ENCODE results near the gene TERF2IP. TPM values are rescaled to one million over a fixed set of nuclear protein-coding genes. Genes with fewer than 3 reads are reported as not detected.

Gene TERF2IP
- total and polyA plus RNA-seq, 2 of the 13 experiments (the other 11 are each of a cell fraction or from before 2014, with no cell fraction given), result 26.4 to 50.2 TPM

DNA sequence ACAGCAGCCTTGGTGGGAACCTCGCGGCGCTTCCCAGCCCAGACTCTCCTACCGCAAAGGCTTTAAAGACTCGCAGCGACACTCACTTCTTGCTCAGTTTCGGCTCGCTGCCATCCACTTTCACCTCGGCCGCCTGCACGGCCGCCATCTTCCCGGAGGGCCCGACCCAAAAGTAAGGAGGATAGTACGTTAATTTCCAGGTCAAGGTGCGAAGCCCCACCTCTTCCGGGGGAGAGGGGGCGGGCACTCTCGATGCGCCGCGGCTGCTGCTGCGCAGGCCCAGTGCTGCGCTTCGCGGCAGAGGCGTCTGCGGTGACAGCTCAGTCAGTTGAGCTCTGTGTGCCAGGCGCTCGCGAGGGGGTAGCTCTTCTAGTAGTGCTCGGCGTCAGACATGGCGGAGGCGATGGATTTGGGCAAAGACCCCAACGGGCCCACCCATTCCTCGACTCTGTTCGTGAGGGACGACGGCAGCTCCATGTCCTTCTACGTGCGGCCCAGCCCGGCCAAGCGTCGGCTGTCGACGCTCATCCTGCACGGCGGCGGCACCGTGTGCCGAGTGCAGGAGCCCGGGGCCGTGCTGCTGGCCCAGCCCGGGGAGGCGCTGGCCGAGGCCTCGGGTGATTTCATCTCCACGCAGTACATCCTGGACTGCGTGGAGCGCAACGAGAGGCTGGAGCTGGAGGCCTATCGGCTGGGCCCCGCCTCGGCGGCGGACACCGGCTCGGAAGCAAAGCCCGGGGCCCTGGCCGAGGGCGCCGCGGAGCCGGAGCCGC lies at the start of gene TERF2IP, which contains the start of gene KARS1 (continued):
- TF ChIP-seq, protein P1, sequence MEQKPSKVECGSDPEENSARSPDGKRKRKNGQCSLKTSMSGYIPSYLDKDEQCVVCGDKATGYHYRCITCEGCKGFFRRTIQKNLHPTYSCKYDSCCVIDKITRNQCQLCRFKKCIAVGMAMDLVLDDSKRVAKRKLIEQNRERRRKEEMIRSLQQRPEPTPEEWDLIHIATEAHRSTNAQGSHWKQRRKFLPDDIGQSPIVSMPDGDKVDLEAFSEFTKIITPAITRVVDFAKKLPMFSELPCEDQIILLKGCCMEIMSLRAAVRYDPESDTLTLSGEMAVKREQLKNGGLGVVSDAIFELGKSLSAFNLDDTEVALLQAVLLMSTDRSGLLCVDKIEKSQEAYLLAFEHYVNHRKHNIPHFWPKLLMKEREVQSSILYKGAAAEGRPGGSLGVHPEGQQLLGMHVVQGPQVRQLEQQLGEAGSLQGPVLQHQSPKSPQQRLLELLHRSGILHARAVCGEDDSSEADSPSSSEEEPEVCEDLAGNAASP (CRISPR knock-in tag; IDR thresholded peaks at IDR 0.05; ENCODE audit: borderline replicate concordance), result peak; percentile 45; the same call in 1 of the 2 replicates
- peak; percentile 76; the same call in 1 of the 2 replicates for TF ChIP-seq POLR2AphosphoS2 (IDR thresholded peaks at IDR 0.05; ENCODE audit: low read depth, low read length)
- no peak for TF ChIP-seq ATF1 (CRISPR knock-in tag; IDR thresholded peaks at IDR 0.05)
- TF ChIP-seq, protein P2, sequence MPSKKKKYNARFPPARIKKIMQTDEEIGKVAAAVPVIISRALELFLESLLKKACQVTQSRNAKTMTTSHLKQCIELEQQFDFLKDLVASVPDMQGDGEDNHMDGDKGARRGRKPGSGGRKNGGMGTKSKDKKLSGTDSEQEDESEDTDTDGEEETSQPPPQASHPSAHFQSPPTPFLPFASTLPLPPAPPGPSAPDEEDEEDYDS (CRISPR knock-in tag; IDR thresholded peaks at IDR 0.05), result peak; percentile 91
- peak; percentile 80; the same call in 1 of the 2 replicates for TF ChIP-seq ZSCAN12 (CRISPR knock-in tag; IDR thresholded peaks at IDR 0.05)
- peak; percentile 89 for TF ChIP-seq KDM2A (CRISPR knock-in tag; IDR thresholded peaks at IDR 0.05; ENCODE audit: borderline replicate concordance, low read depth)
- peak; percentile 75 for TF ChIP-seq HCFC1 (IDR thresholded peaks at IDR 0.05; ENCODE audit: low read depth, low read length)
- TF ChIP-seq EHMT2 (IDR thresholded peaks at IDR 0.05; ENCODE audit: borderline replicate concordance, low read depth, low read length), result no peak
- 0 out of 4 replicates have a peak, but pooled peaks of 1 of the 2 experiments have one; percentile 6 for TF ChIP-seq NR2F1 (CRISPR knock-in tag; IDR thresholded peaks at IDR 0.05)
- TF ChIP-seq, protein P3, sequence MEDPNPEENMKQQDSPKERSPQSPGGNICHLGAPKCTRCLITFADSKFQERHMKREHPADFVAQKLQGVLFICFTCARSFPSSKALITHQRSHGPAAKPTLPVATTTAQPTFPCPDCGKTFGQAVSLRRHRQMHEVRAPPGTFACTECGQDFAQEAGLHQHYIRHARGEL (CRISPR knock-in tag; IDR thresholded peaks at IDR 0.05), result no peak; the same call in 1 of the 2 replicates
- TF ChIP-seq SOX5 (CRISPR knock-in tag; IDR thresholded peaks at IDR 0.05; ENCODE audit: borderline replicate concordance), result peak; percentile 57; the same call in 1 of the 2 replicates
- TF ChIP-seq ZNF619 (CRISPR knock-in tag; IDR thresholded peaks at IDR 0.05), result peak; percentile 68
- TF ChIP-seq HMG20A (CRISPR knock-in tag; IDR thresholded peaks at IDR 0.05; ENCODE audit: borderline replicate concordance), result no peak
- TF ChIP-seq ZNF790 (CRISPR knock-in tag; IDR thresholded peaks at IDR 0.05; ENCODE audit: borderline replicate concordance), result peak; percentile 87; the same call in 1 of the 2 replicates
- TF ChIP-seq CREM (IDR thresholded peaks at IDR 0.05), result peak; percentile 74
- no peak for TF ChIP-seq CREM (CRISPR knock-in tag; IDR thresholded peaks at IDR 0.05)
- no peak for TF ChIP-seq ZNF383 (CRISPR knock-in tag; IDR thresholded peaks at IDR 0.05; ENCODE audit: borderline replicate concordance)
- 0 out of 2 replicates have a peak, but pooled peaks have one; percentile 87 for TF ChIP-seq ZNF234 (CRISPR knock-in tag; conservative IDR thresholded peaks at IDR 0.05)
- TF ChIP-seq ZFP1 (CRISPR knock-in tag; IDR thresholded peaks at IDR 0.05), result no peak
- TF ChIP-seq ZNF652 (CRISPR knock-in tag; IDR thresholded peaks at IDR 0.05; ENCODE audit: borderline replicate concordance, low read depth), result peak; percentile 60
- TF ChIP-seq MEIS2 (CRISPR knock-in tag; IDR thresholded peaks at IDR 0.05), result peak; percentile 86
- TF ChIP-seq NR0B2 (CRISPR knock-in tag; IDR thresholded peaks at IDR 0.05), result peak; percentile 93
- TF ChIP-seq, protein P4, sequence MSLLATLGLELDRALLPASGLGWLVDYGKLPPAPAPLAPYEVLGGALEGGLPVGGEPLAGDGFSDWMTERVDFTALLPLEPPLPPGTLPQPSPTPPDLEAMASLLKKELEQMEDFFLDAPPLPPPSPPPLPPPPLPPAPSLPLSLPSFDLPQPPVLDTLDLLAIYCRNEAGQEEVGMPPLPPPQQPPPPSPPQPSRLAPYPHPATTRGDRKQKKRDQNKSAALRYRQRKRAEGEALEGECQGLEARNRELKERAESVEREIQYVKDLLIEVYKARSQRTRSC (CRISPR knock-in tag; IDR thresholded peaks at IDR 0.05; ENCODE audit: low read depth), result no peak
- 0 out of 2 replicates have a peak, but pooled peaks have one; percentile 16 for TF ChIP-seq ZNF724P (CRISPR knock-in tag; IDR thresholded peaks at IDR 0.05; ENCODE audit: borderline replicate concordance)

Data from HepG2 (cell line).